WTC11 (cell line): ENCODE results near the gene DTX1.

Experiments
- CBFB ChIP-seq: sonication (generic); formaldehyde crosslinking; IDR thresholded peaks from 2 replicates; pipeline ENCODE4 v1.8.1; 2022; ENCODE audit warnings: mild to moderate bottlenecking, low read depth, missing genetic modification reagents
- CREB1 ChIP-seq: sonication (generic); formaldehyde crosslinking; IDR thresholded peaks from 2 replicates; pipeline ENCODE4 v1.8.0; 2023; ENCODE audit warnings: mild to moderate bottlenecking, missing genetic modification reagents
- NR2C2 ChIP-seq: sonication (generic); formaldehyde crosslinking; IDR thresholded peaks from 2 replicates; pipeline ENCODE4 v1.8.0; 2022; ENCODE audit warnings: mild to moderate bottlenecking, missing genetic modification reagents
- OVOL2 ChIP-seq: fragments of 250-450 bp; sonication (Bioruptor Pico); IDR thresholded peaks from 2 replicates; pipeline ENCODE4 v1.9.0; 2021; ENCODE audit warnings: mild to moderate bottlenecking, borderline replicate concordance
- TCF7 ChIP-seq: sonication (generic); formaldehyde crosslinking; IDR thresholded peaks from 2 replicates; pipeline ENCODE4 v1.8.0; 2022; ENCODE audit warnings: mild to moderate bottlenecking, low read depth, missing genetic modification reagents, moderate library complexity
- ZBTB21 ChIP-seq: sonication (generic); formaldehyde crosslinking; IDR thresholded peaks from 2 replicates; pipeline ENCODE4 v1.8.1; 2023; ENCODE audit warnings: mild to moderate bottlenecking, missing genetic modification reagents, borderline replicate concordance
- ZNF416 ChIP-seq: fragments of 250-450 bp; sonication (Bioruptor Pico); IDR thresholded peaks from 2 replicates; pipeline ENCODE4 v1.9.0; 2021; ENCODE audit warnings: mild to moderate bottlenecking, inconsistent platforms
- TF ChIP-seq, protein P1 (sequence below): fragments of 250-450 bp; sonication (Bioruptor Pico); IDR thresholded peaks from 2 replicates; pipeline ENCODE4 v2.1.2; 2022; ENCODE audit warnings: mild to moderate bottlenecking, moderate library complexity
- TF ChIP-seq, protein P2 (sequence below): sonication (generic); formaldehyde crosslinking; conservative IDR thresholded peaks from 2 replicates; pipeline ENCODE4 v1.8.1; 2023; ENCODE audit warnings: mild to moderate bottlenecking, low read depth, missing genetic modification reagents, moderate library complexity
- TF ChIP-seq, protein P3 (sequence below): fragments of 200-600 bp; IDR thresholded peaks from 2 replicates; pipeline ENCODE4 v1.8.0; 2022; ENCODE audit warnings: antibody characterized with exemption
- TF ChIP-seq, protein P4 (sequence below): sonication (generic); formaldehyde crosslinking; IDR thresholded peaks from 2 replicates; pipeline ENCODE4 v1.8.0; 2023; ENCODE audit warnings: missing genetic modification reagents, mild to moderate bottlenecking, borderline replicate concordance

DNA sequence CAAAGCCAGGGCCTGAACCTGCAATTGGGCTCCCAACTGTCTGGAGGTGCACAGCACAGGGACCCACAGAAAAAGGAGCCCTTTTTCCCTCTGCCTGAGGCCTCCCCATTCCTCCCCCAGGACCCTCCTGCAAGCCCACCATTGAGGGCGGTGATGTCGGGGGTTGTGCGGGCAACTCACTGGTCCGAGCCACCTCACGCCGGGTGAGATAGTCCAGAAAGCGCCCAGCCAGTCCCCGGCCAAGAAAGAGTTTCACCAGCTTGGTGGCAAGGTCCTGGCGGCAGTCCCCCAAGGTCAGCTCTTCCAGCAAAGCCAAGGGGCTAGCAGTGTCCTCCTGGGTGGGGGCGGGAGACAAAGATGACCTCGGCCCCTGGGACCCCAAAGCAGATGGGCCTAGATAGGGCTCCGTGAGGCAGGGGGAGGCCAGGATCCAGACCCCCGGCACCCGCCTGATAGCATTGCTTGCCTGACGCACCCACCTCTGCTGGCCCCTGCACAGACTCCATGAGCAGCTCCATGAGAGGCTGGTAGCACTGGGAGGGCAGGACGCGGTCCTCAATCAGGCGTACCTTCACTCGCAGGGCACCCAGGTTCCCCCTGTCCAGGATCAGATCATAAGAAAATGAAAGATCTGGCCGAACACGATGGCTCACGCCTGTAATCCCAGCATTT is 59.1 kb downstream of the DTX1 start:
- TF ChIP-seq NR2C2 (CRISPR knock-in tag) (no peak), CREB1 (CRISPR knock-in tag) (no peak), ZBTB21 (CRISPR knock-in tag) (no peak), TCF7 (CRISPR knock-in tag) (no peak), CBFB (CRISPR knock-in tag) (no peak), OVOL2 (CRISPR knock-in tag) (no peak), ZNF416 (CRISPR knock-in tag) (no peak)
- TF ChIP-seq, protein P1, sequence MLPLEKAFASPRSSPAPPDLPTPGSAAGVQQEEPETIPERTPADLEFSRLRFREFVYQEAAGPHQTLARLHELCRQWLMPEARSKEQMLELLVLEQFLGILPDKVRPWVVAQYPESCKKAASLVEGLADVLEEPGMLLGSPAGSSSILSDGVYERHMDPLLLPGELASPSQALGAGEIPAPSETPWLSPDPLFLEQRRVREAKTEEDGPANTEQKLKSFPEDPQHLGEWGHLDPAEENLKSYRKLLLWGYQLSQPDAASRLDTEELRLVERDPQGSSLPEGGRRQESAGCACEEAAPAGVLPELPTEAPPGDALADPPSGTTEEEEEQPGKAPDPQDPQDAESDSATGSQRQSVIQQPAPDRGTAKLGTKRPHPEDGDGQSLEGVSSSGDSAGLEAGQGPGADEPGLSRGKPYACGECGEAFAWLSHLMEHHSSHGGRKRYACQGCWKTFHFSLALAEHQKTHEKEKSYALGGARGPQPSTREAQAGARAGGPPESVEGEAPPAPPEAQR, result no peak
- TF ChIP-seq, protein P2, sequence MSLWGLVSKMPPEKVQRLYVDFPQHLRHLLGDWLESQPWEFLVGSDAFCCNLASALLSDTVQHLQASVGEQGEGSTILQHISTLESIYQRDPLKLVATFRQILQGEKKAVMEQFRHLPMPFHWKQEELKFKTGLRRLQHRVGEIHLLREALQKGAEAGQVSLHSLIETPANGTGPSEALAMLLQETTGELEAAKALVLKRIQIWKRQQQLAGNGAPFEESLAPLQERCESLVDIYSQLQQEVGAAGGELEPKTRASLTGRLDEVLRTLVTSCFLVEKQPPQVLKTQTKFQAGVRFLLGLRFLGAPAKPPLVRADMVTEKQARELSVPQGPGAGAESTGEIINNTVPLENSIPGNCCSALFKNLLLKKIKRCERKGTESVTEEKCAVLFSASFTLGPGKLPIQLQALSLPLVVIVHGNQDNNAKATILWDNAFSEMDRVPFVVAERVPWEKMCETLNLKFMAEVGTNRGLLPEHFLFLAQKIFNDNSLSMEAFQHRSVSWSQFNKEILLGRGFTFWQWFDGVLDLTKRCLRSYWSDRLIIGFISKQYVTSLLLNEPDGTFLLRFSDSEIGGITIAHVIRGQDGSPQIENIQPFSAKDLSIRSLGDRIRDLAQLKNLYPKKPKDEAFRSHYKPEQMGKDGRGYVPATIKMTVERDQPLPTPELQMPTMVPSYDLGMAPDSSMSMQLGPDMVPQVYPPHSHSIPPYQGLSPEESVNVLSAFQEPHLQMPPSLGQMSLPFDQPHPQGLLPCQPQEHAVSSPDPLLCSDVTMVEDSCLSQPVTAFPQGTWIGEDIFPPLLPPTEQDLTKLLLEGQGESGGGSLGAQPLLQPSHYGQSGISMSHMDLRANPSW (CRISPR knock-in tag), result no peak
- TF ChIP-seq, protein P3, sequence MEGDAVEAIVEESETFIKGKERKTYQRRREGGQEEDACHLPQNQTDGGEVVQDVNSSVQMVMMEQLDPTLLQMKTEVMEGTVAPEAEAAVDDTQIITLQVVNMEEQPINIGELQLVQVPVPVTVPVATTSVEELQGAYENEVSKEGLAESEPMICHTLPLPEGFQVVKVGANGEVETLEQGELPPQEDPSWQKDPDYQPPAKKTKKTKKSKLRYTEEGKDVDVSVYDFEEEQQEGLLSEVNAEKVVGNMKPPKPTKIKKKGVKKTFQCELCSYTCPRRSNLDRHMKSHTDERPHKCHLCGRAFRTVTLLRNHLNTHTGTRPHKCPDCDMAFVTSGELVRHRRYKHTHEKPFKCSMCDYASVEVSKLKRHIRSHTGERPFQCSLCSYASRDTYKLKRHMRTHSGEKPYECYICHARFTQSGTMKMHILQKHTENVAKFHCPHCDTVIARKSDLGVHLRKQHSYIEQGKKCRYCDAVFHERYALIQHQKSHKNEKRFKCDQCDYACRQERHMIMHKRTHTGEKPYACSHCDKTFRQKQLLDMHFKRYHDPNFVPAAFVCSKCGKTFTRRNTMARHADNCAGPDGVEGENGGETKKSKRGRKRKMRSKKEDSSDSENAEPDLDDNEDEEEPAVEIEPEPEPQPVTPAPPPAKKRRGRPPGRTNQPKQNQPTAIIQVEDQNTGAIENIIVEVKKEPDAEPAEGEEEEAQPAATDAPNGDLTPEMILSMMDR, result no peak
- TF ChIP-seq, protein P4, sequence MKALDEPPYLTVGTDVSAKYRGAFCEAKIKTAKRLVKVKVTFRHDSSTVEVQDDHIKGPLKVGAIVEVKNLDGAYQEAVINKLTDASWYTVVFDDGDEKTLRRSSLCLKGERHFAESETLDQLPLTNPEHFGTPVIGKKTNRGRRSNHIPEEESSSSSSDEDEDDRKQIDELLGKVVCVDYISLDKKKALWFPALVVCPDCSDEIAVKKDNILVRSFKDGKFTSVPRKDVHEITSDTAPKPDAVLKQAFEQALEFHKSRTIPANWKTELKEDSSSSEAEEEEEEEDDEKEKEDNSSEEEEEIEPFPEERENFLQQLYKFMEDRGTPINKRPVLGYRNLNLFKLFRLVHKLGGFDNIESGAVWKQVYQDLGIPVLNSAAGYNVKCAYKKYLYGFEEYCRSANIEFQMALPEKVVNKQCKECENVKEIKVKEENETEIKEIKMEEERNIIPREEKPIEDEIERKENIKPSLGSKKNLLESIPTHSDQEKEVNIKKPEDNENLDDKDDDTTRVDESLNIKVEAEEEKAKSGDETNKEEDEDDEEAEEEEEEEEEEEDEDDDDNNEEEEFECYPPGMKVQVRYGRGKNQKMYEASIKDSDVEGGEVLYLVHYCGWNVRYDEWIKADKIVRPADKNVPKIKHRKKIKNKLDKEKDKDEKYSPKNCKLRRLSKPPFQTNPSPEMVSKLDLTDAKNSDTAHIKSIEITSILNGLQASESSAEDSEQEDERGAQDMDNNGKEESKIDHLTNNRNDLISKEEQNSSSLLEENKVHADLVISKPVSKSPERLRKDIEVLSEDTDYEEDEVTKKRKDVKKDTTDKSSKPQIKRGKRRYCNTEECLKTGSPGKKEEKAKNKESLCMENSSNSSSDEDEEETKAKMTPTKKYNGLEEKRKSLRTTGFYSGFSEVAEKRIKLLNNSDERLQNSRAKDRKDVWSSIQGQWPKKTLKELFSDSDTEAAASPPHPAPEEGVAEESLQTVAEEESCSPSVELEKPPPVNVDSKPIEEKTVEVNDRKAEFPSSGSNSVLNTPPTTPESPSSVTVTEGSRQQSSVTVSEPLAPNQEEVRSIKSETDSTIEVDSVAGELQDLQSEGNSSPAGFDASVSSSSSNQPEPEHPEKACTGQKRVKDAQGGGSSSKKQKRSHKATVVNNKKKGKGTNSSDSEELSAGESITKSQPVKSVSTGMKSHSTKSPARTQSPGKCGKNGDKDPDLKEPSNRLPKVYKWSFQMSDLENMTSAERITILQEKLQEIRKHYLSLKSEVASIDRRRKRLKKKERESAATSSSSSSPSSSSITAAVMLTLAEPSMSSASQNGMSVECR (CRISPR knock-in tag), result no peak
